Tibial nerve (tissue), 4 donors: ENCODE measurements around the gene PDE8B. TPM values are rescaled to one million over a fixed set of nuclear protein-coding genes. Genes with fewer than 3 reads are reported as not detected.

Source experiments
- DNase-seq, 2 donors: peaks; one replicate each; pipeline ENCODE4 v3.0.0-alpha.2; 2019; ENCODE audit warnings: low spot score in 2 of 2
- H3K27ac ChIP-seq, 4 donors: fragments of 200-600 bp; sonication (generic) in 3 of 4; one replicate each; pipeline ENCODE4 v1.5.1; 2017 to 2019; ENCODE audit warnings: mild to moderate bottlenecking in 1 of 4
- H3K27me3 ChIP-seq, 2 donors: fragments of 200-600 bp; sonication (generic) in 1 of 2; one replicate each; pipeline versions ENCODE4 v1.5.1 to v1.6.0; 2017 to 2019
- H3K36me3 ChIP-seq, 3 donors: fragments of 200-600 bp; sonication (generic); one replicate each; pipeline ENCODE4 v1.5.1; 2018 to 2019
- H3K4me1 ChIP-seq, 4 donors: fragments of 200-600 bp; sonication (generic) in 3 of 4; one replicate each; pipeline ENCODE4 v1.5.1; 2017 to 2019
- H3K4me3 ChIP-seq, 4 donors: fragments of 200-600 bp; sonication (generic) in 3 of 4; one replicate each; pipeline ENCODE4 v1.5.1; 2017 to 2019; ENCODE audit warnings: mild to moderate bottlenecking in 1 of 4, moderate library complexity in 1 of 4
- H3K9me3 ChIP-seq, 4 donors: fragments of 200-600 bp; sonication (generic) in 3 of 4; one replicate each; pipeline ENCODE4 v1.5.1; 2017 to 2019
- EP300 ChIP-seq, 2 donors: sonication (generic); formaldehyde crosslinking; IDR thresholded peaks; one replicate each; pipeline ENCODE4 v1.6.1; 2017; ENCODE audit warnings: antibody characterized with exemption in 2 of 2, mild to moderate bottlenecking in 1 of 2
- POLR2A ChIP-seq, 2 donors: fragments of 450-650 bp; IDR thresholded peaks; one replicate each; pipeline ENCODE4 v1.6.1; 2017; ENCODE audit warnings: antibody characterized with exemption in 2 of 2, mild to moderate bottlenecking in 2 of 2, moderate library complexity in 2 of 2
- WGBS, 2 donors: methylation state at CpG; one replicate each; pipeline ENCODE4 v1.1.5; 2018; 5-methylcytosine and 5-hydroxymethylcytosine counted together
- total RNA-seq, 4 donors: library from RNA; depleted of rRNA; stranded (reverse); fragments of >200 nt; gene quantifications; one replicate each; pipeline ENCODE4 v1.1.0, GENCODE V29; 2016
- TF ChIP-seq, protein P1 (sequence below), 5 experiments: fragments of 200-600 bp in 3 of 5; fragments of 450-650 bp in 2 of 5; sonication (generic) in 3 of 5; IDR thresholded peaks; one replicate each; pipeline ENCODE4 v1.5.1; 2016 to 2019; ENCODE audit warnings: antibody characterized with exemption in 5 of 5, mild to moderate bottlenecking in 3 of 5, moderate library complexity in 2 of 5

The PDE8B gene
- total RNA-seq, 4 donors from 2014 or later = 6.3 to 8.8 (median 7.2) TPM

- DNase-seq = no peak
- no peak for TF ChIP-seq POLR2A (IDR thresholded peaks at IDR 0.05)
- no peak for TF ChIP-seq EP300 (IDR thresholded peaks at IDR 0.05)
- TF ChIP-seq, protein P1, sequence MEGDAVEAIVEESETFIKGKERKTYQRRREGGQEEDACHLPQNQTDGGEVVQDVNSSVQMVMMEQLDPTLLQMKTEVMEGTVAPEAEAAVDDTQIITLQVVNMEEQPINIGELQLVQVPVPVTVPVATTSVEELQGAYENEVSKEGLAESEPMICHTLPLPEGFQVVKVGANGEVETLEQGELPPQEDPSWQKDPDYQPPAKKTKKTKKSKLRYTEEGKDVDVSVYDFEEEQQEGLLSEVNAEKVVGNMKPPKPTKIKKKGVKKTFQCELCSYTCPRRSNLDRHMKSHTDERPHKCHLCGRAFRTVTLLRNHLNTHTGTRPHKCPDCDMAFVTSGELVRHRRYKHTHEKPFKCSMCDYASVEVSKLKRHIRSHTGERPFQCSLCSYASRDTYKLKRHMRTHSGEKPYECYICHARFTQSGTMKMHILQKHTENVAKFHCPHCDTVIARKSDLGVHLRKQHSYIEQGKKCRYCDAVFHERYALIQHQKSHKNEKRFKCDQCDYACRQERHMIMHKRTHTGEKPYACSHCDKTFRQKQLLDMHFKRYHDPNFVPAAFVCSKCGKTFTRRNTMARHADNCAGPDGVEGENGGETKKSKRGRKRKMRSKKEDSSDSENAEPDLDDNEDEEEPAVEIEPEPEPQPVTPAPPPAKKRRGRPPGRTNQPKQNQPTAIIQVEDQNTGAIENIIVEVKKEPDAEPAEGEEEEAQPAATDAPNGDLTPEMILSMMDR (IDR thresholded peaks at IDR 0.05) = no peak
- H3K36me3 ChIP-seq = no peaks in the 10 kb centered on the region
- no peaks in the 10 kb centered on the region for H3K9me3 ChIP-seq
- no peak overlapping the region for H3K4me3 ChIP-seq
- H3K27ac ChIP-seq = no peak overlapping the region
- H3K27me3 ChIP-seq = no peaks in the 10 kb centered on the region
- no peaks in the 10 kb centered on the region for H3K4me1 ChIP-seq
- WGBS, 2 donors = 72 to 77% methylated on average over 4 of the region's 4 CpGs
Measured at GRCh38 chr5:77367741-77368140, 157.3 kb downstream of the PDE8B start.

GRCh38 chr5:77368367-77368766 lies 157.9 kb downstream of the PDE8B start:
- DNase-seq = no peak
- 84 to 88% methylated on average over 5 of the region's 5 CpGs for WGBS, 2 donors
- H3K27ac ChIP-seq = no peak overlapping the region

GRCh38 chr5:77369566-77369965 lies 159.1 kb downstream of the PDE8B start:
- H3K27me3 ChIP-seq = no peaks in the 10 kb centered on the region
- H3K4me1 ChIP-seq = no peaks in the 10 kb centered on the region
- TF ChIP-seq POLR2A (IDR thresholded peaks at IDR 0.05) = no peak
- TF ChIP-seq, protein P1 (IDR thresholded peaks at IDR 0.05) = no peak
- no peak for TF ChIP-seq EP300 (IDR thresholded peaks at IDR 0.05)
- WGBS, 2 donors = 61 to 64% methylated on average over 2 of the region's 2 CpGs
- H3K36me3 ChIP-seq = no peaks in the 10 kb centered on the region
- H3K9me3 ChIP-seq = no peaks in the 10 kb centered on the region
- no peak overlapping the region for H3K4me3 ChIP-seq
- H3K27ac ChIP-seq = no peak overlapping the region
- DNase-seq = no peak

More at GRCh38 chr5:77368367-77368766, 157.9 kb downstream of the PDE8B start:
- no peak for TF ChIP-seq POLR2A (IDR thresholded peaks at IDR 0.05)
- TF ChIP-seq, protein P1 (IDR thresholded peaks at IDR 0.05) = no peak
- TF ChIP-seq EP300 (IDR thresholded peaks at IDR 0.05) = no peak
- no peaks in the 10 kb centered on the region for H3K4me1 ChIP-seq
- no peaks in the 10 kb centered on the region for H3K36me3 ChIP-seq
- H3K27me3 ChIP-seq = no peaks in the 10 kb centered on the region
- H3K4me3 ChIP-seq = no peak overlapping the region
- H3K9me3 ChIP-seq = no peaks in the 10 kb centered on the region

DNA sequence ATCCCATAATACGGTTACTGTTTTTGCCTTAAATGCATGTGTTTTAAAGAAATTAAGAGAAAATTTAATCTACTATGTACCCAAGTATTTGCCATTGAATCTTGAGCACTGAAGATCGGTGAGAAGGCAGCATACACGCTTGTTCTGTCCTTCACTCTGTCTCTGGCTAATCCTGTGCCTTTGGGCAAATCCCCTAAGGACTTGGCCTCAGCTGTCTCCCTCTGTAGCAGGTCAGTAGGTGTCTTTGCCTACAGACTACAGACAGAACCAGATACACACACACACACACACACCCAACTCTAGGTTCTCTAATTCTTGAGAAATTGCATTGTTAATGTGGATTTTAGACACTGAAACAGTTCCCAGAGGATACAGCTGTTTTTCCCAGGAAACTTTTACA lies 164.2 kb downstream of the PDE8B start:
- Histone ChIP-seq H3K4me3 (no peak overlapping the region), H3K36me3 (no peaks in the 10 kb centered on the region), H3K27ac (no peak overlapping the region), H3K27me3 (no peaks in the 10 kb centered on the region), H3K9me3 (no peaks in the 10 kb centered on the region), H3K4me1 (no peaks in the 10 kb centered on the region)
- TF ChIP-seq, protein P1 (IDR thresholded peaks at IDR 0.05) = no peak
- TF ChIP-seq EP300 (IDR thresholded peaks at IDR 0.05) (no peak), POLR2A (IDR thresholded peaks at IDR 0.05) (no peak)
- DNase-seq = no peak
- WGBS, 2 donors = 89 to 91% methylated on average over 3 of the region's 3 CpGs

DNA sequence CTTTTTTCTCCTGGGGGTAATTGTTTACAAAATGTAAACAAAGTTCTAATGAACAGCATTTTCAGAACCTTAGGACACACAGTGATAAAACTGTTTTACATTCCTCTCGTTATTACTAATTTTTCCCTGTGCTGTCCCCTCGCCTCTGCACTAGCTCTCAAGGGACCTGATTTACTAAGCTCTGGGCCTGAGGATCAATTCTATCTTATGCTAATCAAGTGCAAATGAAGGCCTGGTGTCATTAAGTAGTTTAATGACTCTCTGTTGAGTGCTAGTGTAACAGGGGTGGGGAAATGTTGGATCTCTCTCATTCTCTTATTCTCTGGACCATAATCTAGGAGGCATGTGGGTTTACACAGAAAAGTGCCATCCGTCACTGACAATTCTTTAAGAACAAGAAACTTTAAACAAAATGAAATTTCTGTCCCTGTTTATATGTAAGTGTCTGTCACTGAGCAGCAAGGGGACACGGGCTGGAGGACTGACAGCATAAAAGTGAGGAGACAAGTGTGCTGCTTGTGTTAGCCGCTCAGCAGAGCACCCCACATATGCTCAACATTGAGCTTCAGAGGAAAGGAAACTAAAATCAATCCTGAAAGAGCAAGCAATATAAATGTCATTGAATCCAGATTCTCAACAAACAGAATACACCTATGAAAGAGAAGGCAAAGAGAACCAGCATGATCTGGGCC lies 166.3 kb downstream of the PDE8B start:
- no peak for TF ChIP-seq EP300 (IDR thresholded peaks at IDR 0.05)
- TF ChIP-seq POLR2A (IDR thresholded peaks at IDR 0.05) = no peak
- TF ChIP-seq, protein P1 (IDR thresholded peaks at IDR 0.05) = no peak
- WGBS, 2 donors = 59 to 83% methylated on average over 5 of the region's 5 CpGs
- H3K27me3 ChIP-seq = no peaks in the 10 kb centered on the region
- H3K9me3 ChIP-seq = no peaks in the 10 kb centered on the region
- no peak for DNase-seq
- H3K4me1 ChIP-seq = no peaks in the 10 kb centered on the region
- no peak overlapping the region for H3K4me3 ChIP-seq
- no peak overlapping the region for H3K27ac ChIP-seq
- H3K36me3 ChIP-seq = no peaks in the 10 kb centered on the region
